HG02759 (cell line): ENCODE data around the gene DGCR6.
"Not testable (repeated sequence)": the region's sequence is repeated elsewhere in the genome, so short reads cannot be mapped to it uniquely, and the experiment has no call there.

Experiments
- ATAC-seq: cut with Tn5 transposase; IDR thresholded peaks from one replicate; pipeline ENCODE4 v1.9.1; 2021; ENCODE audit warnings: mild to moderate bottlenecking, moderate library complexity; ENCODE audit not compliant: unreplicated experiment

Gene DGCR6

GRCh38 chr22:18905540-18906409 is at the start of gene DGCR6:
Gene DGCR6, plus strand, starts transcription at chr22:18906320. Its CDS starts 55 bp downstream, at chr22:18906375.
- peak; percentile 91 for ATAC-seq

GRCh38 chr22:18859314-18859713 is 46.8 kb upstream of the DGCR6 start:
- not testable (repeated sequence) for ATAC-seq

GRCh38 chr22:18881260-18881659 is 24.9 kb upstream of the DGCR6 start:
- ATAC-seq, result not testable (repeated sequence)

- not testable (repeated sequence) for ATAC-seq
Measured at GRCh38 chr22:18884465-18884864, 21.7 kb upstream of the DGCR6 start.

- no peak for ATAC-seq
Measured at GRCh38 chr22:18888115-18888514, 18.0 kb upstream of the DGCR6 start.

- peak; percentile 72 for ATAC-seq
Measured at GRCh38 chr22:18890510-18891192, 15.5 kb upstream of the DGCR6 start.

GRCh38 chr22:18893775-18894174 is 12.3 kb upstream of the DGCR6 start:
- not testable (repeated sequence) for ATAC-seq

GRCh38 chr22:18896037-18896657 is 10.0 kb upstream of the DGCR6 start:
- ATAC-seq, result not testable (repeated sequence)

- not testable (repeated sequence) for ATAC-seq
Measured at GRCh38 chr22:18906410-18906745, 258 bp downstream of the DGCR6 start.

GRCh38 chr22:18906896-18907295 is 776 bp downstream of the DGCR6 start:
- ATAC-seq, result no peak

- ATAC-seq, result no peak
Measured at GRCh38 chr22:18909556-18909955, 3.4 kb downstream of the DGCR6 start.

- ATAC-seq, result not testable (repeated sequence)
Measured at GRCh38 chr22:18911535-18911934, 5.4 kb downstream of the DGCR6 start.

- ATAC-seq, result not testable (repeated sequence)
Measured at GRCh38 chr22:18912264-18912946, 6.3 kb downstream of the DGCR6 start.

GRCh38 chr22:18914558-18914957 is 8.4 kb downstream of the DGCR6 start:
- ATAC-seq, result not testable (repeated sequence)

GRCh38 chr22:18915550-18915949 is 9.4 kb downstream of the DGCR6 start:
- ATAC-seq, result not testable (repeated sequence)

- ATAC-seq, result not testable (repeated sequence)
Measured at GRCh38 chr22:18917818-18918217, 11.7 kb downstream of the DGCR6 start.

- not testable (repeated sequence) for ATAC-seq
Measured at GRCh38 chr22:18920257-18920902, 14.3 kb downstream of the DGCR6 start.

- ATAC-seq, result no peak
Measured at GRCh38 chr22:18925368-18926064, 19.4 kb downstream of the DGCR6 start.

- ATAC-seq, result no peak
Measured at GRCh38 chr22:18927020-18927419, 20.9 kb downstream of the DGCR6 start.

- ATAC-seq, result no peak
Measured at GRCh38 chr22:18927573-18927972, 21.5 kb downstream of the DGCR6 start.
